ENCODE data around the gene RCAN1.
"Not testable (repeated sequence)": the region's sequence is repeated elsewhere in the genome, so short reads cannot be mapped to it uniquely, and the experiment has no call there.

The RCAN1 gene

DNA sequence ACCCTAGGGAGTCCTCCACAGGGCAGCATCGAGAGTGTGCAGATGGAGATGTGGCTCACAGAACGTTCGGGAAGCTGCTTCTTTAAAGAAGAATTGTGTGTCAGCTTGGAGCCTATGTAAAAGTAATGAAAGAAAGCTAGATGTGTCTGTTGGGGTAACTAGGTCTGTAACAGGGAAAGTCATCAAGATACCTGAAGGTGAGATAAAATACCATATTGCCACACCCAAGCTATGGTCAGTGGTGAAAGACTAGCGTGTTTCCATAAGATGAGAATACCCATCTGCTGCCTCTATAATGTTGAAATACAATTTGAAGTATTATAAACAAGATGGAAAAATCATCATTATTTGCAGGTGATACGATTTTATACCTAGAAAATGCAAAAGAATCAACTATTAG, 17.5 kb downstream of the RCAN1 start:
- no peak for DNase-seq

DNA sequence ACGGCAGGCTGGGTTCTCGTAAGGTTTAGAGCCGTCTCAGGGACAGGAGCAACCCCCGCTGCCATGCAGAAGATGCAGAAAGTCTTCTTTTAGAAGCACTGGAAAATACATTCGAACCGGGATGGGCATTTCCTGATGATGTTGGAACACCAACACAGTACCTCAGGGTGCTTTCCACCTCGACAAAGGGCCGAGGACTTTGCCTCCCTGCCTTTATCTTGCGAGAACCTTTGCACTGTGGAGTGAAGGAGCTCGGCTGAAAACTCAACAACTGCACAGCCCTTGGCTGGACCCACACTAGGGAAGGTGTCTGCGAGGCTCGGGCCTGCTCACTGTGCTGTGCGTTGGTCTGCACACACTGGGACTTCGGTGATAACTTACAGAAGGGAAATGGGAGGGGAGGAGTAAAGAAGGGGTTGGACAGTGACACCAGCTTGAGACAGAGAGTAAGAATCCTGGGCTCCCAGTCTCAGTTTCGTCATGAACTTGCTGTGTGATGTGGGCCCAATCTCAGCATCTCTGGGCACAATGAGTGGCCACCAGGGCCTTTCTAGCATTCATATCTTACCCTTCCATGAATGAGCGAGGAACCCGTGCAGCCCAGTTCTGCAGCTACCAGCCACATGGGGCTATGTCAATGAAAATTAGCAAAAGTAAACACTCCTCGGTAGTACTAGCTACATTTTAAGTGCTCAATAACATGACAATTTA, 18.2 kb downstream of the RCAN1 start:
- DNase-seq: no peak

DNA sequence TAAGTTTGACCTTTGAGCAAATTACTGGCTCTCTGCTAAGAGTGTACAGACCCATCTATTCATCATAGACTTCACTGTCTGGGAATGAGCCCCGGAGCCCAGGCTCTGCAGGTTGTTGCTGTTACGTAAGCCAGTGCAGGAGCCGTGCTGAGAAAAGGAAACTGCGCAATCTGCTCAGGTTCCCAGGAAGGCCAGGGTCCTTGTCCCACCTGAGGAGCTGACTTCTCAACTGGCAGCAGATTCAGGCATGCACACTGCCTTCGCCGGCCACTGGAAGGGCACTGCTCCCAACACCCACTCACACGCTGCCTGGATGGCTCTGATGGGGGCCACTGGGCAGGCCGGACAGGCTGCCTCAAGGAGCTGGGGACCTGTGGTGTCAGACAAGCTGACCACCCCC, 19.5 kb downstream of the RCAN1 start:
- no peak for DNase-seq

DNA sequence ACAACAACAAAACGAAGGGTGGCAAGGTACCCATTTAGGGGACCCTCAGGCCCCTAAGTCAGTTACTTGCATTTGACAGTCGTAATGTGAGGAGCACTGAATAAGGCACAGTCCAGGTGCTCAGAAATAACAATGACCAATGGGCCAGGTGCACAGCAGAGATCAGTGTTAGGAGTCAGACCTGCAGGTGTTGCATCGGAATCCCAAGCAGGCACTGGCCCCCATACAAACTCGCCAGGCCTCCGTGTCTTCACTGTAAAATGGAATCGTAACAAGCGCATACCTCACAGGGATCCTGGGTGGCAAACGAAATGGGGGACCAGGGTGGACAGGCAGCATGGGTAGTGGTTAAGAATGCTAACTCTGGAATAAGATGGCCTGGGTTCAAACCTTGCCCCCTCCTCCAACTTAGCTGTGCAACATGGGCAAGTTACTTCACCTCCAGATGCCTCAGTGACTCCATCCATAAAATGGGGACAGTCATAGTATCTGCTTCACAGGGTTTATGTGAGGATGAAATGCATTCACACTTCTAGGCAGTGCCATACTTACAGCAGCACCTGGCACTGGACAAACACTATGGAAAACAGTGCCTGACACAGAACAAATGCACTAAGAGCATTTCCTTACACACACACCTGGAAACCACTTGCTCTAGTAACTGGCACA, 20.2 kb downstream of the RCAN1 start:
- no peak for DNase-seq

DNA sequence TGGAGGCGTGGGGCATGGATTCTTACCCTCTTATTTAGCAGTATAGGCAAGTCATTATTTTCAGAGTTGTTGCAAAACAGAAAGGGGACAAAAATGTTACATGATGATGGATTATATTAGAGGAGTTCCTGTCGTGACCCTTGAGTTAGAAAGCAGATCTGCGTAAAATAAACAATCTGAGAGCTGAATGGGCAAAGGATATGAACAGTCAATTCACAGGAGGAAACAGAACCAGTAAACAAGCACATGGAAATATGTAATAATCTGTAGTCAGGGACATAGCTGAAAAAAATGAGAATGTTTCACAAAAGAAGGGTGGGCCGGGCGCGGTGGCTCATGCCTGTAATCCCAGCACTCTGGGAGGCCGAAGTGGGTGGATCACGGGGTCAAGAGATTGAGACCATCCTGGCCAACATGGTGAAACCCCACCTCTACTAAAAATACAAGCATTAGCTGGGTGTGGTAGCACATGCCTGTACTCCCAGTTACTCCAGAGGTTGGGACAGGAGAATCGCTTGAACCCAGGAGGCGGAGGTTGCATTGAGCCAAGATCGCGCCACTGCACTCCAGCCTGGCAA, 20.9 kb downstream of the RCAN1 start:
- DNase-seq: no peak

DNA sequence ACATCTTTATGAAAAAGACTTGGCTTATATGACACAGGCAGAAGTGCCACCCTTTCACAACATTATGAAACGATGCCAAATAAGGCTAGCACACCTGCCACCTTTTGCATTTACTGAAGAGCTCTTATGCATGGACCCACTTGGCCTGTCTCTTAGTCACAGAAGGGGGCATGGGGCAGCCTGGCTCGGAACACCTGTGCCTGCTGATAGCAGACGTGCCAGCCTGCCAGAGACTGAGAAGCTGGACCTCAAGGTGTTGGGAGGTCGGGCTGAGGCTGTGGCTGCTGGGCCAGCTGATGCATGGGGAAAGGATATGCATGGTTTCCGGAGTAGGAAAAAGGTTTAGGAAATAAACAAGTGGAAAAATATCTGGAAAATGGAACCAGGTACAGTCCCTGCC, 21.5 kb downstream of the RCAN1 start:
- DNase-seq: no peak

DNA sequence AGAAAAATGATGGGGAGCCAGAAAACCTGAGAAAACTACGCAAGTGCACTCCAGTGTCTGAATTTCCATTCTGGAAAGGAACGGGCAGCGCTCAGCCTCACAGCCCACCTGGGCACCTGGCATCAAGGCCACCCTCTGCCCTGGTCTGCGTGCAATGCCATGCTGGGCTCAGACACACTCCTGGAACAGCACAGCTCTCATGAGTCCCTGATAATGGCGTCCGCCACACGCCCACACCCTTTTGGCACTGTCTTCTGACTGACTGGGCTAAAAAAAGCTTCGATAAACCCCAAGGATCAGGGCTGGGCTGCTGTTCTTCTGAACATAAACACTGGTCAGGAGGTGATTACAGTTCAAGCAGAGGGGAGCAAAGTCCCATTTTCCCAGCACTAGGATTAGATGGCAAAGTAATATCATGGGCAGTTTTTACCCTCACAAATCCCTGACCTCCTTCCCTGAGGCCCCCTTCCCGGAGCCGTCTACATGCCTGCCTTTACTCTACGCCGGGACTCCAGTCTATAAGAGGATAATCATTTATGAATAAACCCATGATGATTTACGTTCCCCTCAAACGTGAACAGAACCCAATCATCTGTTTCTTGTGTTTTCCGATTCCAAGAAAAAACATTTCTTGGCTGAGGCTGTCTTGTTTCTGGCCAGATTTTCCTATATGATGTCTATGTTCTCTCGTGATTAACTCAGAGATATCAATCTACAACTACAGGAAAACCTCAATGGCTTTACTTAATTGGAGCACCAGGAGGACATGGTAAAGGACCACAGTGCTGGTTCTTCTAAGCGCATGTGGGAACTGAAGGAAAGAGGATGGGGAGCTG, 22.6 kb downstream of the RCAN1 start:
- DNase-seq: no peak

DNA sequence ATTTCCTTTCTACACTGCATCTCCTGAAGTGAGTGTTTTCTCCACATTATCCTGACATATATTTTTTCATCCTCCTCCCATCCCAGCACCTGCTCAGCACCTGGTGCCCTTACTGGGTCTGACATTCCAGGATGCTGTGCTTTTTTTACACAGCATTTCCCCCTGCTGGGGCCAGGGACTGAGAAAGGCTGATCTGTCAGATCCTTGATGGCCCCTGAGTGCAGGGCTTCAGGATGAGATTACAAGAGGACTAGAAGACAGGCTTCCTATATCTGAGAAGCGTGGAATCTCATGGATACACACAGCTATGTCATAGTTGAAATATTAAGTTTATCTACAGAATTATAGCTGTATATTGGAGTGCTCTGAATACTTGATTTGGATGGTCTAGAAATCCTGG, 24.4 kb downstream of the RCAN1 start:
- DNase-seq: no peak

DNA sequence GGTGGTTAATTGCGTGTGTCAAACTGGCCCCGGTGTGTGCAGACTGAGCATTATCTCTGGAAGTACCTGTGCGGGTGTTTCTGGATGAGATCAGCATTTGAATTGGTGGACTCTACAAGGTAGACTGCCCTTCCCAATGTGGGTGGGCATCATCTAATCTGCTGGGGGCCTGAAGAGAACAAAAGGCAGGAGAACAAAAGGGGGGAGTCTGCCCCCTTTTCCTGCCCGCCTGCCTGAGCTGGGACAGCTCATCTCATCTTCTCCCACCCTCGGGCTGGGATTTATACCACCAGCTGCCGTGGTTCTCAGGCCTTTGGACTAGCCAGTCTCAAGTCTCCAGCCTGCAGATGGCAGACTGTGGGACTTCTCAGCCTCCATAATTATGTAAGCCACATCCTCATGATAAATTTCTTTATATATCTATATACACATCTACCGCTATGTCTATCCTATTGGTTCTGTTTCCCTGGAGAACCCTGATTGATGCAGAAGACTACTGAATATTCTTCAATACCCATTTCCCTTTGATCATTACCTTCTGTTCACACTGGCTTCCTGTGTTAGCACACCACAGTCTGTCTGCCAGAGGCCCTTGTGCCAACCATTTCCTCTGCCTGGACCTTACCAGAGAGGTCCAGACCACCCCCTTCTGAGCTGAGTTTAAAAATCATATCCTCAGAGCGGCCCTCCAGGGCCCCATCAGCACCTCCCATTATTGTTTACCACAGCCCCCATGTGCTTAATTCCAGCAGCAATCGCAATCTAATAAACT, 25.2 kb downstream of the RCAN1 start:
- DNase-seq: no peak

DNA sequence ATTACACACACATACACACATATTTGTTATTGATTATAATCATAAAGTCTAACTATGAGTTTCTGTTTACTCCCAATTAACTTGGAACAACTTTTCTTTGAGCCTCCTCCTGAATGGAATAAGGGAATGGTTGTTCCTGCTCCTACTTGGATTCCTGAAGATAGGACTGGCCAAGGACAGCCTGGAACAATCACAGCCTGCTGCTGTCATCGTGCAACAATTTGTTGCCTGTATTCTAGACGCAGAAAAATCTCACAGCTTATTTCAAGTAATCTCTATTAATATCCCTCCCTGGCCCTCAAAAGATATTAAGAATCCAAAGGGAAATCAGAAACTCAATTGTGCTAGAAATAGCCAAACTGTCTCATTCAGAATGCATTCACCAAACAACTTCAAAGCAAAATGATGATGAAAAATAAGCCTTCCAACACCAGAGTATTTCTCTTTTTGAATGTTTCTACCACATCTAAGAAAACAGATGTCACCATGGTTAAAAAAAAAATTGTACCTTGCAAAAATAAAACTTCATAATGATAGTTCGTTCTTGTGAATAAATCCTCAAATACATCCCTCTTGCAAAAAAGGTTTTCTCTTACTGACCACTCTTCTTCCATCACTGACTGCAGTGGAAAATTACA, 30.9 kb downstream of the RCAN1 start:
- no peak for DNase-seq

DNA sequence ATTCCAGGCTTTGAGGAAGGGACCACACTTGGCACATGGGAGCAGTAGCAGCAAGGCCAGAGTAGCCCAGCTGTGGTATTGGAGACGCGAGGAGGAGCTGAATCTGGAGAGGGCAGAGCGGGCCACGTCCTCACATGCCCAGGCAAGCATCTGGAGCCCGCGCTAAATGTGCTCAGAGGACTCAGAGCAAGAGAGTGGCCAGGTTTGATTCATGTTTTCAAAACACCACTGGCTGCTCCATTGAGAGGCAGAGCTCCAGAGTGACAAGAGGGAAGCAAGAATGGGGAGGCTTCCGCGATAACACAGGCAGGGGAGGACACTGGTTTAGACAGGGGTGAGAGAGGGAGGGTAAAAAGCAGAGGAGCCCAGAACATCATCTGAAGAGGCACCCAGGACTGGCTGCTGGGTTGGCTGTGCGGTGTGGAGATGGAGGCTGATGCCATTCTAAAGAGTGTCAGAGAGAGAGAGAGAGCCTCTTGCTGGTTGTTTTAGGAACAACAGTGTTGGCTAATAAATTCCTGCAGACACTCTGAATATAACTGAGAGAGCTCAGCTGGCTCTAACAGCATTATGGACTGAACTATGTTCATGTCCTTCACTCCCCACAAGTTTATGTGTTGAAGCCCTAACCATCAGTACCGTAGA, 32.3 kb downstream of the RCAN1 start:
- no peak for DNase-seq

DNA sequence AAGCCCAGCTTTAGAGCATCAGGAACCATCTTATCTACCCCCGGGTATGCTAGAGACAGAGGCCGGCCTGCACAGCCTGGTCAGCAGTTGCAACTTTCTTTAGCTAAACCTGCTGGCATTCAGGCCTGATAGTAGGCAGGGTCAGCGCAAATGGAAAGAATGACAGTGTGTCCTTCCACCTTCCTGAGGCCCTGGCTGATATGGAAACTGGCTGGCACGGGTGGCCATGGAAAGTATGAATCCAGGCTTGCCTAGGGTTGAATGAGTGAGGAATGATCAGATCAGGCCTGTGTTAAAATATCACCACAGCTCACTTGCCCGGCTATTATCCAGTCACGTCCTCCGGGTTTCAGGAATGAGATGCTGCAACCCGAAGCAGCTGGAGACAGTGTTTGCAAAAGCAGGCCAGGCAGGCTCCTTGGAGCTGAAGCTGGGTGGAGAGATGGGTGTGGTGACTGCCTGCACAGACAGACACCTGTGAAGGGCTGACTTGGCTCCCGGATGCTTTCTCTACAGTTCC, 34.7 kb downstream of the RCAN1 start:
- no peak for DNase-seq

DNA sequence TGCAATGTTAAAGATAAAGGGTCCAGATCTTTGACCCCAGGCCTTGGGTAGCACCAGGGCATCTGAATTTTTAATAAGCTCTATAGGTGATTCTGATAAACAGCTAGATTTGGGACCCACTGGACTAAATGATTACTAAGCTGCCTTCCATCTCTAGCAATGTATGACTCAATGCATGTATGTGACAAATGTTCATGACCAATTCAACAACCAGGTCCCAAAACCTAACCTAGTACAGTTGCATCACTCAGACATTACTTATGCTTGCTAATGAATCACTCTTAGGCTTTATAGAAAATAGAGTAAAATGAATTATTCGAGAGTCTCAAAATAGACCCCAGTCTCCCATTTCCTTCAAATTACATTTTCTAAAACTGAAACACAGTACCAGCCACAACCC, 35.5 kb downstream of the RCAN1 start:
- no peak for DNase-seq

DNA sequence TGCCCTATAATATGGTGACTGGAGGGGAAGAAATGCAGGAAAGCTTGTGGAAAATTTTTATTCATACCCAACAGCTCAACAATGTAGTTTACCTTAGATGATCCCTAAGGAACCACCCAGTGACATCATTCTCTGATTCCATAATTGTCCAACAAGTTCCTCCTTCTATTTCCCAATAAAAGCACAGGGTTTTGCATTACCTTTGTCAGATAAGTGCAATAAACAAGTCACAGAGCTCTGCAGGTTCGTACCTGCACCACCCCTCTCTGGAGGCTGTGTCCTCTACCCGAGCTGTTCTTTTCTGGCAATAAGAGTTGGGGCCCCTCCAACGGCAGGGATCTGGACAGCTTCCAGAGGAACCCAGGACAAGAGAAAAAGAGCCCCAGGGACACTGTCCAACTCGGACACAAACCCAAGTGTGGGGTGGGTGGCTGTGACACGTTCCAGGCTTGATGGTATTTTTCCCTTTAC, 38.8 kb downstream of the RCAN1 start:
- DNase-seq: no peak

DNA sequence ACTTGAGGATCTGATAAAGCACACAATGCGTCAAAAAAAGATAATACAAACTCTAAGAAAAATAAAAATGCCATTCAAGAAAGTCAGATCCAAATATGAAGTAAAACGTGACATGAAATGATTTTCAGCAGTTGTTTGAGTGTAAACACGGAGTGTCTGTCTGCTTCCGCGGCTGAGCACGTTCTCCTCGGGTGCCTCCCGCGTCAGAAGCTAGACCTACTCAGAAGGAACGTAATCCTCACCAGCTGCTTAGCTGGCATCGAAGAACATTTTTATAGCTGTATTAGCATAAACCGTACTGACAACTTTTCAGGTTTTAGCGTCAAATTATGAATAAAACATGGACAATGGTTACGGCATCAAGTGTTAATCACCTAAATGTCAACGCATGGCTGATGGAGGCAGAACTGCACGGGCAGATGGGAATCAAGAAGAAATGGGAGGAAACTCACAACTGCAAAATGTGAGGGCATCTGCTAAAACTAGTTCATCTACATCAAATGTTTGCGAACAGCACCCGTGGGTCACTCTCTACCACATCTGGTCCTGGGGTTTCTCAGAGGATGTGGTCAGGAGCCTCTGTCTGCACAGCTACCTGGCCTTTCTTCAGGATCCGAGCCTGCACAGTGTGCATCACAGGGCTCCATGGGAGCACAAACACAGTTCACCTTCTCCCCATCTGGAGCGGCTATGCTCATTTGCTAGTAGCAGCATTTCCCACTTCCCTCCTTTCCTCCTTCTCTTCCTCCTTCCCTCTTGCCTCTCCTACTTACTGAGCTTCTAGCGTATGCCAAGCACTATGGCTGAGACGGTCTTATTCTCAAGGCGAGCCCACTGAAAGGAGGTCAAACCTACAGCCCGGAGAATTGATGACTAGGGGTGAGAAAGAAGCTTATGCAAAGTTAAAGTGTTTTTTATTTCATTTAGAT, 40.0 kb downstream of the RCAN1 start:
- DNase-seq: no peak

DNA sequence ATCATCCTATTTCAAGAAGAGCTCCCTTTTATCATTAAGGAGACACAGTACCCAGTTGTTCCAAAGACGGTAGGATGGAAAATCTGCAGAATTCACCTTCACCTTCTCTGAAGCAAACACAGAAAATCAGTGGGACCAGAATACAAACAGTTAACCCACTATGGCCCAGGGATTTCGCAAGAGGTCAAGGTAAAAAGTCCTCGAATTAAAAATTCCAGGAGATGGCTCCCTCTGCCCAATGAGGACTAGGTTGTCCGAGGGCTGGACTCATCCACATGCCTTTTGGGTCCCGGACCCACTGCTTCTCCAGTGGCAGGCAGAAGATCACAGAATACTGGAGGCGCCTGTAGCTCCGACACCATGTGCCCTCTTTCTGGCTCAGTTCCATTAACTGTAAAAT, 42.9 kb downstream of the RCAN1 start:
- DNase-seq: no peak

DNA sequence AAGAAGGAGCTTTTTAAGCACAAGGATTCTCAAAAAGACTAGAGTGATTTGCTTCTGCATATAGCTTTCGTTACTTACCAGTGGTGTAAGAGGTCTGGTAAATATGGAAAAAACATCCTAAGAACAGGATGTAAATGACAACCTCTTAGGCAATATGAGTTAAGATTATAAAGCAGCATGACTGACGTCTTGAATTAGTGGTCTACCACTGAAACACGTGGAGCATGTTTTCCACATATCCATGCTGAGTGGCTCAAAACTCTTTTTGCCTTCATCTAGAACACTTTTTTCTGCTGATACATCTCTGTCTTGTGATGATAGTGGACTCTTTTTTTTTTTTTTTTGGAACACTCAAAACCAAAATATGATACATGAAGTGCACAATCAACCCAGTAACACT, 44.6 kb downstream of the RCAN1 start:
- DNase-seq: no peak

DNA sequence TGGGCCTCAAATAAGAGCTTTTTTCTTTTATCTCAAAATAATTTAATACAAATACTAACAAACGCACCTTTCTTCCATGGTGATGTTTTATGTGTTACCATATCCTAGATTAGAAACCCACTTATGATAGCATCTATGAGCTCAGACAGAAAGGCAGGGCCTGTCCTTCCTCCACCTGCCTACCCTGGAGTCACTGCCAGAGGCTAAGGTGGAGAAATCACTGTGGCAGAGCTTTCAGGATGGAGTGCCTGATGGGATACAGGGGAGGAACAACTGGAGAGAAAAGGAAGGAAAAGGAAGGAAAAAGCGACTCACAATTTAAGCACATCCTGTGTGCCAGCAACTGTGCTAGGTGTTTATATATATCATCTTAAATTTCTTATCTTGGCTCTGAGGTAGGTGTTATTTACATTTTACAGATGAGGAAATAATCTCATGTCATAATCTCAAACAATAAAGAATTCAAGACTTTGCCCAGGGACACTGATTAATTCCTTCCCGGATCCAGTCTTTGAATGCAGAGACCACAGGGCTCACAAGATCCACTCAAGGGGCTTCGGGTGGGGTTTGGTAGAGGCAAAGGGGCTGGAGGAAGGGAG, 45.4 kb downstream of the RCAN1 start:
- DNase-seq: no peak

DNA sequence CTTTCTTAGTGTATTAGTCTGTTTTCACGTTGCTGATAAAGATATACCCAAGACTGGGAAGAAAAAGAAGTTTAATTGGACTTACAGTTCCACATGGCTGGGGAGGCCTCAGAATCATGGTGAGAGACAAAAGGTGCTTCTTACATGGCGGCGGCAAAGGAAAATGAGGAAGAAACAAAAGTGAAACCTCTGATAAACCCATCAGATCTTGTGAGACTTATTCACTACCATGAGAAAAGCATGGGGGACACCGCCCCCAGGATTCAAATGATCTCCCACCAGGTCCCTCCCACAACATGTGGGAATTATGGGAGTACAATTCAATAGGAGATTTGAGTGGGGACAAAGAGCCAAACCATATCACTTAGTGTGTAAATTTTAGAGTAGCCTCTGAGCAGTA, 46.1 kb downstream of the RCAN1 start:
- DNase-seq: not testable (repeated sequence)
